HUDEP-2 (cell line): Measurements from ENCODE around the gene YIPF3.
"Not testable (repeated sequence)": the region's sequence is repeated elsewhere in the genome, so short reads cannot be mapped to it uniquely, and the experiment has no call there.

Source experiments
- DNase-seq, 76 experiments: peaks; one replicate each; lab custom pipeline; 2025; ENCODE audit not compliant: unreplicated experiment in 76 of 76; lab: John Stamatoyannopoulos, UW

The YIPF3 gene

GRCh38 chr6:43467265-43467664 lies 49.5 kb downstream of the YIPF3 start:
- not testable (repeated sequence) for DNase-seq

GRCh38 chr6:43465948-43466347 lies 50.8 kb downstream of the YIPF3 start:
- no peak for DNase-seq

- DNase-seq = no peak
Observed at GRCh38 chr6:43464337-43464736, 52.4 kb downstream of the YIPF3 start.

- DNase-seq = no peak
Observed at GRCh38 chr6:43461936-43462335, 54.8 kb downstream of the YIPF3 start.
